CD4-positive, alpha-beta T cell (primary cell): Measurements from ENCODE around the gene NUP210L. TPM values are rescaled to one million over a fixed set of nuclear protein-coding genes. Genes with fewer than 3 reads are reported as not detected.
A peak's percentile ranks its signal among the peaks of the same experiment; 100 is the strongest.

Experiments
- ATAC-seq: fragments of 200-7000 bp; cut with Tn5 transposase; one replicate; pipeline ENCODE4 v1.10.0; 2022; ENCODE audit warnings: mild to moderate bottlenecking; ENCODE audit not compliant: poor library complexity
- CTCF ChIA-PET: fragments of 350-600 bp; sonication (Branson Sonifier 250); formaldehyde crosslinking; loops from one replicate; lab custom pipeline; 2021; ENCODE audit warnings: antibody characterized with exemption, inconsistent platforms; lab: Charles Lee
- POLR2A ChIA-PET: fragments of 350-600 bp; sonication (Branson Sonifier 250); formaldehyde crosslinking; loops from one replicate; lab custom pipeline; 2021; ENCODE audit warnings: antibody characterized with exemption, inconsistent platforms; lab: Charles Lee
- DNase-seq, 14 experiments: peaks; one replicate each; pipeline ENCODE4 v3.0.0-alpha.2; 2013 to 2020; ENCODE audit warnings: mixed read lengths in 2 of 14
- H3K27ac ChIP-seq, 2 donors: one replicate each; pipeline versions ENCODE4 v1.5.1 to v1.7.0; 2013; ENCODE audit warnings: low read length in 2 of 2, low read depth in 1 of 2, mild to moderate bottlenecking in 1 of 2
- H3K27me3 ChIP-seq, 2 experiments: 1 replicate in 1 of 2; 2 replicates in 1 of 2; pipeline versions ENCODE4 v1.6.1 to v1.7.0; 2013; ENCODE audit warnings: low read length in 2 of 2, control low read depth in 1 of 2, mild to moderate bottlenecking in 1 of 2, moderate library complexity in 1 of 2; ENCODE audit not compliant: insufficient read depth in 2 of 2, control insufficient read depth in 1 of 2
- H3K36me3 ChIP-seq: one replicate; pipeline ENCODE4 v1.6.1; 2013; ENCODE audit warnings: low read length, control low read depth; ENCODE audit not compliant: insufficient read depth
- H3K4me1 ChIP-seq: one replicate; pipeline ENCODE4 v1.6.1; 2013; ENCODE audit warnings: low read length, control low read depth; ENCODE audit not compliant: insufficient read depth
- H3K4me3 ChIP-seq: one replicate; pipeline ENCODE4 v1.5.1; 2013; ENCODE audit warnings: mild to moderate bottlenecking, low read length, moderate library complexity
- H3K9me3 ChIP-seq, 2 experiments: 1 replicate in 1 of 2; 2 replicates in 1 of 2; pipeline versions ENCODE4 v1.6.1 to v1.7.0; 2013; ENCODE audit warnings: low read length in 2 of 2, mild to moderate bottlenecking in 2 of 2, control low read depth in 1 of 2, moderate library complexity in 1 of 2; ENCODE audit not compliant: control insufficient read depth in 1 of 2, insufficient read depth in 1 of 2
- H3K27ac Mint-ChIP-seq: one replicate; pipeline ENCODE4 v1.8.0; 2020; ENCODE audit warnings: mixed read lengths
- H3K27me3 Mint-ChIP-seq: one replicate; pipeline ENCODE4 v1.8.0; 2021; ENCODE audit warnings: mixed read lengths
- H3K36me3 Mint-ChIP-seq: one replicate; pipeline ENCODE4 v1.8.0; 2021; ENCODE audit warnings: low read depth, mixed read lengths
- H3K4me1 Mint-ChIP-seq: one replicate; pipeline ENCODE4 v1.8.0; 2021; ENCODE audit warnings: low read depth, mixed read lengths
- H3K4me3 Mint-ChIP-seq: one replicate; pipeline ENCODE4 v1.8.0; 2020; ENCODE audit warnings: mild to moderate bottlenecking, mixed read lengths
- H3K9me3 Mint-ChIP-seq: one replicate; pipeline ENCODE4 v1.8.0; 2020; ENCODE audit warnings: mixed read lengths
- CTCF ChIP-seq: fragments of 200-600 bp; IDR thresholded peaks from one replicate; pipeline ENCODE4 v1.8.0; 2022; ENCODE audit warnings: antibody characterized with exemption, mild to moderate bottlenecking
- intact Hi-C, 2 experiments: fragments of 100-400 bp; cut with DNase I in 1 of 2; cut with micrococcal nuclease in 1 of 2; formaldehyde crosslinking; loops; one replicate each; pipeline versions ENCODE4 v1.15.1 to v1.9.0; 2023 to 2025; cut with DNase I, micrococcal nuclease
- total RNA-seq, 174 experiments: library from RNA in 2 of 174; stranded (reverse) in 2 of 174; gene quantifications; one replicate each; pipeline ENCODE4 v1.2.3 and lab custom pipeline; 2021 to 2026

Gene NUP210L
- total RNA-seq, 2 experiments from 2014 or later = 0.03 to 0.08 TPM

- H3K27me3 Mint-ChIP-seq = peaks cover 25% of the 10 kb centered on the region
- CTCF ChIA-PET = interaction anchor here (1.1 kb wide), 1 partner anchor 9 kb away, joined by 3 read pairs; no protein-coding TSS in a partner anchor
Observed at GRCh38 chr1:154190550-154190949, 35.7 kb upstream of the NUP210L start.

GRCh38 chr1:154186852-154187501, 32.1 kb upstream of the NUP210L start:
- peaks cover 10% of the 10 kb centered on the region for H3K4me1 ChIP-seq
- no peaks in the 10 kb centered on the region for H3K36me3 ChIP-seq
- Mint-ChIP-seq H3K36me3 (peaks cover 14% of the 10 kb centered on the region), H3K9me3 (no peaks in the 10 kb centered on the region), H3K27ac (no peak overlapping the region), H3K27me3 (peaks cover 9% of the 10 kb centered on the region), H3K4me1 (peaks cover 18% of the 10 kb centered on the region), H3K4me3 (no peak overlapping the region)
- H3K9me3 ChIP-seq = no peaks in the 10 kb centered on the region
- DNase-seq (no peak), ATAC-seq (no peak)
- H3K27ac ChIP-seq = no peak overlapping the region
- POLR2A ChIA-PET = no interaction called here
- TF ChIP-seq CTCF = no peak
- H3K27me3 ChIP-seq = peaks cover 0 to 2% of the 10 kb centered on the region in 2 experiments
- intact Hi-C loops = loop anchor here (1.0 to 2.0 kb wide), 2 partner anchors 85 to 148 kb away; partner anchors contain the start of gene HAX1 (in 1 of the 2)
- CTCF ChIA-PET = interaction anchor here (0.5 kb wide), 1 partner anchor 84 kb away, joined by 3 read pairs; no protein-coding TSS in a partner anchor
- no peak overlapping the region for H3K4me3 ChIP-seq

More at GRCh38 chr1:154190550-154190949, 35.7 kb upstream of the NUP210L start:
- Mint-ChIP-seq H3K9me3 (no peaks in the 10 kb centered on the region), H3K4me1 (peaks cover 5% of the 10 kb centered on the region), H3K27ac (no peak overlapping the region), H3K36me3 (no peaks in the 10 kb centered on the region), H3K4me3 (no peak overlapping the region)
- DNase-seq (no peak), ATAC-seq (no peak)
- intact Hi-C loops = loop anchor here in 1 of 2 experiments (10.0 kb wide), 1 partner anchor 364 kb away; the partner anchor contains the start of gene UBE2Q1
- H3K4me3 ChIP-seq = no peak overlapping the region
- H3K27ac ChIP-seq = no peak overlapping the region
- H3K9me3 ChIP-seq = no peaks in the 10 kb centered on the region
- H3K27me3 ChIP-seq = peaks cover 0 to 17% of the 10 kb centered on the region in 2 experiments
- H3K36me3 ChIP-seq = no peaks in the 10 kb centered on the region
- no peak for TF ChIP-seq CTCF
- H3K4me1 ChIP-seq = no peaks in the 10 kb centered on the region
- POLR2A ChIA-PET = no interaction called here

GRCh38 chr1:154186177-154186576, 31.3 kb upstream of the NUP210L start:
- Histone ChIP-seq H3K27ac (no peak overlapping the region), H3K27me3 (no peaks in the 10 kb centered on the region), H3K9me3 (no peaks in the 10 kb centered on the region), H3K4me1 (peaks cover 18% of the 10 kb centered on the region), H3K36me3 (no peaks in the 10 kb centered on the region), H3K4me3 (no peak overlapping the region)
- ChIA-PET POLR2A (no interaction called here), CTCF (interaction anchor here (0.5 kb wide), 1 partner anchor 85 kb away, joined by 3 read pairs; no protein-coding TSS in a partner anchor)
- peak; percentile 50 for TF ChIP-seq CTCF
- intact Hi-C loops = loop anchor here (1.0 to 2.0 kb wide), 2 partner anchors 86 to 149 kb away; partner anchors contain the start of gene HAX1 (in 1 of the 2)
- peak overlapping the region; percentile 45 for H3K27ac Mint-ChIP-seq
- peak overlapping the region; percentile 42 for H3K4me3 Mint-ChIP-seq
- DNase-seq (peak; percentile 36 to 81 (median 58)), ATAC-seq (no peak)
- H3K27me3 Mint-ChIP-seq = peaks cover 5% of the 10 kb centered on the region
- H3K4me1 Mint-ChIP-seq = peaks cover 26% of the 10 kb centered on the region
- H3K36me3 Mint-ChIP-seq = peaks cover 19% of the 10 kb centered on the region
- H3K9me3 Mint-ChIP-seq = no peaks in the 10 kb centered on the region
